Astrocyte of the cerebellum (primary cell): ENCODE data around the gene MRM1.
A peak's percentile ranks its signal among the peaks of the same experiment; 100 is the strongest.
"Not testable (repeated sequence)": the region's sequence is repeated elsewhere in the genome, so short reads cannot be mapped to it uniquely, and the experiment has no call there.

ENCODE experiments used
- DNase-seq: peaks from one replicate; pipeline ENCODE4 v3.0.0-alpha.2; 2011; ENCODE audit warnings: low read depth
- H3K4me3 ChIP-seq: 2 replicates; pipeline ENCODE4 v1.5.1; 2011; ENCODE audit warnings: mild to moderate bottlenecking, low read depth, low read length, moderate library complexity
- in situ Hi-C: cut with HindIII; loops from 2 replicates; pipeline ENCODE4 v1.10.0; 2017; ENCODE audit warnings: low sequenced_read_pairs
- TF ChIP-seq, protein P1 (sequence below): IDR thresholded peaks from 2 replicates; pipeline ENCODE4 v1.5.1; 2012; ENCODE audit warnings: low read length, low read depth, moderate library complexity, mild to moderate bottlenecking; ENCODE audit errors: missing control alignments

Gene MRM1

DNA sequence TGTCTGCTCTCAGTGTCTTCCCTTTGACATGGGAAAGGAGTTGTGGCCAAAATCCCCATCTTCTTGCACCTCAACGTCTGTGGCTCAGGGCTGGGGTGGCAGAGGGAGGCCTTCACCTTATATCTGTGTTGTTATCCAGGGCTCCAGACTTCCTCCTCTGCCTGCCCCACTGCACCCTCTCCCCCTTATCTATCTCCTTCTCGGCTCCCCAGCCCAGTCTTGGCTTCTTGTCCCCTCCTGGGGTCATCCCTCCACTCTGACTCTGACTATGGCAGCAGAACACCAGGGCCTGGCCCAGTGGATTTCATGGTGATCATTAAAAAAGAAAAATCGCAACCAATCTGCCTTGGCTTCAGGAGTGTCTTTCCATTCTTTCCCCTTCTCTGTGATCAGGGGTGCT is 918 bp upstream of the MRM1 start:
- no peak overlapping the region for H3K4me3 ChIP-seq
- TF ChIP-seq, protein P1, sequence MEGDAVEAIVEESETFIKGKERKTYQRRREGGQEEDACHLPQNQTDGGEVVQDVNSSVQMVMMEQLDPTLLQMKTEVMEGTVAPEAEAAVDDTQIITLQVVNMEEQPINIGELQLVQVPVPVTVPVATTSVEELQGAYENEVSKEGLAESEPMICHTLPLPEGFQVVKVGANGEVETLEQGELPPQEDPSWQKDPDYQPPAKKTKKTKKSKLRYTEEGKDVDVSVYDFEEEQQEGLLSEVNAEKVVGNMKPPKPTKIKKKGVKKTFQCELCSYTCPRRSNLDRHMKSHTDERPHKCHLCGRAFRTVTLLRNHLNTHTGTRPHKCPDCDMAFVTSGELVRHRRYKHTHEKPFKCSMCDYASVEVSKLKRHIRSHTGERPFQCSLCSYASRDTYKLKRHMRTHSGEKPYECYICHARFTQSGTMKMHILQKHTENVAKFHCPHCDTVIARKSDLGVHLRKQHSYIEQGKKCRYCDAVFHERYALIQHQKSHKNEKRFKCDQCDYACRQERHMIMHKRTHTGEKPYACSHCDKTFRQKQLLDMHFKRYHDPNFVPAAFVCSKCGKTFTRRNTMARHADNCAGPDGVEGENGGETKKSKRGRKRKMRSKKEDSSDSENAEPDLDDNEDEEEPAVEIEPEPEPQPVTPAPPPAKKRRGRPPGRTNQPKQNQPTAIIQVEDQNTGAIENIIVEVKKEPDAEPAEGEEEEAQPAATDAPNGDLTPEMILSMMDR = no peak
- DNase-seq = no peak
- in situ Hi-C loops = no loop called here

DNA sequence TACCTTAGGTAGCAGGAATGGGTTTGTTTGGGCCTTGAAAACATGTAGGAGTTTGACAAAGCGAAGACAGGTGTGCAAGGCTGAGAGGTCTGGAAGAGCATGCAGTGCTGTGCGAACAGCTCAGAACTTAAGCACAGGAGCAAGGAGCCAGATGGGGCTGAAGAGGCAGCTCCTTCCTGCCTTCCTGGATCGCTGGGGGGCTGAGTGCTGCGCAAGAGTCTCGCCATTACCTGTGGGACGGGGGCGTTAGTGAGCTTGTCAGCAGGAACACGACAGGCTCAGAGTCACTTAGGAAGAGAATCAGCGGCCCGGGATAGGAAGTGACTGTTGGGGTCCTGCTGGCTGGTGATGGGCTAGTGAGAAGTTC is 464 bp upstream of the MRM1 start:
- no peak for DNase-seq
- H3K4me3 ChIP-seq = peak overlapping the region; percentile 94
- in situ Hi-C loops = no loop called here
- TF ChIP-seq, protein P1 = no peak

DNA sequence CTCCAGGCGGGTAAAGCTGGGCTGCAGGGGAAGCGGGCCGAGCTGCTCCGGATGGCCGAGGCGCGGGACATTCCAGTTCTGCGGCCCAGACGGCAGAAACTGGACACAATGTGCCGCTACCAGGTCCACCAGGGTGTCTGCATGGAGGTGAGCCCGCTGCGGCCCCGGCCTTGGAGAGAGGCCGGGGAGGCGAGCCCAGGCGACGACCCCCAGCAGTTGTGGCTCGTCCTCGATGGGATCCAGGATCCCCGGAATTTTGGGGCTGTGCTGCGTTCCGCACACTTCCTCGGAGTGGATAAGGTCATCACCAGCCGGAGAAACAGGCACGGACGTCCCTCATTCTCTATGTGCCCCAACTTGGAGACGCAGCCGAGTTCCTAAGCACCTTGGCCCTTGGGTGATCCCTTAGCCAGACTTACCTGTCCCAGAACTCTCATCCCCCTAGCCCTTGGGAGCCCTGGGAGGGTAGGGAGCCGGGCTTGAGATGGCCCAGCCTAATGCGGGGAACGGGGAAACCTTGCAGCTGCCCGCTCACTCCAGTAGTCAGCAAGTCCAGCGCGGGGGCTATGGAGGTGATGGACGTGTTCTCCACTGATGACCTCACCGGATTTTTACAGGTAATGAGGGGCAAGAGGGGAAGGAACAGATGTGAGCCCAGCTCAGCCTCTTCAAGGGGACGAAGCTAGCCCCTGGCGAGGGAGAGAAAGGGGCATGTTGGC is 806 bp downstream of the MRM1 start:
- peak overlapping the region; percentile 94 for H3K4me3 ChIP-seq
- TF ChIP-seq, protein P1 = no peak
- in situ Hi-C loops = no loop called here
- no peak for DNase-seq

DNA sequence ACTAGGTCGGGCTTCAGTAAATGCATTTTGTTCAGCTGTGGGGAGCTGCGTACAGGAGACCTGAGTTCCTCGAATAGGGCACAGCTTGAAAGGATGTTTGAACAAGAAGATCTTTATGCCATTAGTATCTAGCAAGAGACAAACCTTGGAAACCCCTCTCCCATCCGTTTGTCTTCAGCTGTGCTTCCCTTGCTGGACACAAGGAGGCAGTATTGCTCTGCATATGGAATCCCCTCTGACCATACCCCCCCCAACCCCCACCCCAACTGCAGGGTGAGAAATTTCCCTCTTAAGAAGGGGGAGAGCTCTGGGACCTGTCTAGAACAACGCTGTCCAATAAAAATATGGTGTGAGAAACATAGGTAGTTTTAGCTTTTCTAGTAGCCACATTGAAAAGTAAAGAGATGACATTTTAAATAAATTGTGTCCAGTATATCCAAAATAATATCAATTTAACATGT is 1.6 kb downstream of the MRM1 start:
- TF ChIP-seq, protein P1 = peak; percentile 85
- in situ Hi-C loops = no loop called here
- peak overlapping the region; percentile 94 for H3K4me3 ChIP-seq
- peak; percentile 34 for DNase-seq

DNA sequence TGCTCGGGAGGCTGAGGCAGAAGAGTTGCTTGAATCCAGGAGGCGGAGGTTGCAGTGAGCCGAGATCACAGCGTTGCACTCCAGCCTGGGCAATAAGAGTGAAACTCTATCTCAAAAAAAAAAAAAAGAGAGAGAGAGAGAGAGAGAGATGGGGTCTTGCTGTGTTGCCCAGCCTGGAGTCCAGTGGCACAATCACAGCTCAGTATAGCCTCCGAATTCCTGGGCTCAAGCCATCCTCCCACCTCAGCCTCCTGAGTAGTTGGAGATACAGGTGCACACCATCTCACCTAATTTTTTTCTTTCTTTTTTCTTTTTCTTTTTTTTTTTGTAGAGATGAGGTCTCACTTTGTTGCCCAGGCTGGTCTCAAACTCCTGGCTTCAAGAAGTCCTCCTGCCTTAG is 3.6 kb downstream of the MRM1 start:
- DNase-seq, in situ Hi-C loops: not testable (repeated sequence)

DNA sequence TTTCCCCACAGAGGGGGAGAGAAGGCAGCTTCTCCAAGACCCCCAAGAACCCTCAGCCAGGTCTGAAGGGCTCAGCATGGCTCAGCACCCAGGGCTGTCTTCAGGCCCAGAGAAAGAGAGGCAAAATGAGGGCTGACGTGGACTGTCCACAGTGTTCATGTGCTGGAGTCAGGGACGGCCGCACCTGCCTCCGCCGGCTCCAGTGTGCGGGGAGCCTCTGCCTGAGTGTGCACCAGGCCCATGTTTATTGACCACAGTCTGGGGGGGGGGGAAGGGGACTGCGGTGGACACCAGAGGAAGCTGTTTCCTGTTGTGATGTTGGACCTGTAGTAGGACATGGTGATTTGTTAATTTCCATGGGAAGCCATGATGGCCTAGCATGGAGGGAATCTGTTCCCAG is 6.9 kb downstream of the MRM1 start:
- TF ChIP-seq, protein P1 = no peak
- no peak for DNase-seq
- no peak overlapping the region for H3K4me3 ChIP-seq
- in situ Hi-C loops = no loop called here

More for the DNA sequence above, 3.6 kb downstream of the MRM1 start:
- H3K4me3 ChIP-seq = not testable (repeated sequence)

DNA sequence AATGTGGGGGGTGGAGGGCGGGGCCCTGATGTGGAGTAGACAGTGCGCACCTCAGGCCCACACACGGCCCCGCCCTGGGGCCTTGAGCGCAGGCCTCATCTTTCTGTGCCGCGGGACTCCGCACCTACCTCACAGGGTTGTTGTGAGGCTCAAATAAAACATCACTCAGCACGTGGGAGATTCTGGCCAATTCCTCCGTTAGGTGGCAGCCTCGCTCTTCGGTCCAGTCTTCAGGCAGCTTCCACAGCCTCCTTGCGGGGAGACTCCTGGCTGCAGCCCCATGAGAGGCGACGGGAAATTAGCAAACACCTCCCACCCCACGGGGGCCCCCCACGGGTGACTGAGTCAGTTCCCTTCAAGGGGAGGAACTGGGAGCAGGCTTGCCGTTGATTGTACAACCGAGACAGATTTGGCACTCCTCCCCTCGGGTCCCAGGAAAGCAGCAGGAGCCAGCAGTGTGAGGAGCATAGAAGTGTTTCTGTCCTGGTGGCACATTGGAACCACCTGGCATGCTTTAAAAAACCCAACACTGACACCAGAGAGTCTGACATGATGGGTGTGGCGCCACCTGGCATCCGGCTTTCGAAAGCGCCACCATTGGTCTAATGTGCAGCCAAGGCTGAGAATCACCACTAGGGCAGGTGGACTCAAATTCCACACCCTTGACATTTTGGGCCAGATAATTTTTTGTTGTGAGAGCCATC is 7.6 kb downstream of the MRM1 start:
- TF ChIP-seq, protein P1 = peak; percentile 49
- DNase-seq = peak; percentile 41
- in situ Hi-C loops = no loop called here
- H3K4me3 ChIP-seq = no peak overlapping the region
